ENCODE results near the gene AUH.

The AUH gene

DNA sequence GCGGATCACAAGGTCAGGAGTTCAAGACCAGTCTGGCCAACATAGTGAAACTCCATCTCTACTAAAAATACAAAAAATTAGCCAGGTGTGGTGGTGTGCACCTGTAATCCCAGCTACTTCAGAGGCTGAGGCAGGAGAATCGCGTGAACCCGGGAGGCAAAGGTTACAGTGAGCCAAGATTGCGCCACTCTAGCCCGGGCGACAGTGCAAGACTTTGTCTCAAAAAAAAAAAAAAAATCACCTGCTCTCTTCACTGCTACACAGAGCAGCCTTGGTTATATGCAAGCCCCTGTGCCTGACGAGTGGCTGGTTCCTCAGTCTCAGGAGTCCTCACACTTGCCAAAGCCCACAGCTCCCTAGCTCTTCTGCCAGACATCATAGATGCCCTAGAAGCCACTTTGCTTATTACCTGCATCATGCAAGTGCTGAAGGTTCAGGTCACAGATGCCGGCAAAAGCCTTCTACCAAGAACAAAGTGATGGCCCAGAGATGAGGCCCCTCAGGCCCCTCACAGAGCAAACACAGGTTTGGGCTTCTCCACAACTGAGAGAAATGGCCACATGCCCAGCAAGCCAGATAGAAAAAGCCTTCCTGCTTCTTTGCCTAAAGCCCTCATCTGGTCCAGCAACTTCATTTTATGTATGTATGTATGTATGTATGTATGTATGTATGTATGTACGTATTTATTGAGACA lies 176.4 kb downstream of the AUH start:
- DNase-seq = no peak

DNA sequence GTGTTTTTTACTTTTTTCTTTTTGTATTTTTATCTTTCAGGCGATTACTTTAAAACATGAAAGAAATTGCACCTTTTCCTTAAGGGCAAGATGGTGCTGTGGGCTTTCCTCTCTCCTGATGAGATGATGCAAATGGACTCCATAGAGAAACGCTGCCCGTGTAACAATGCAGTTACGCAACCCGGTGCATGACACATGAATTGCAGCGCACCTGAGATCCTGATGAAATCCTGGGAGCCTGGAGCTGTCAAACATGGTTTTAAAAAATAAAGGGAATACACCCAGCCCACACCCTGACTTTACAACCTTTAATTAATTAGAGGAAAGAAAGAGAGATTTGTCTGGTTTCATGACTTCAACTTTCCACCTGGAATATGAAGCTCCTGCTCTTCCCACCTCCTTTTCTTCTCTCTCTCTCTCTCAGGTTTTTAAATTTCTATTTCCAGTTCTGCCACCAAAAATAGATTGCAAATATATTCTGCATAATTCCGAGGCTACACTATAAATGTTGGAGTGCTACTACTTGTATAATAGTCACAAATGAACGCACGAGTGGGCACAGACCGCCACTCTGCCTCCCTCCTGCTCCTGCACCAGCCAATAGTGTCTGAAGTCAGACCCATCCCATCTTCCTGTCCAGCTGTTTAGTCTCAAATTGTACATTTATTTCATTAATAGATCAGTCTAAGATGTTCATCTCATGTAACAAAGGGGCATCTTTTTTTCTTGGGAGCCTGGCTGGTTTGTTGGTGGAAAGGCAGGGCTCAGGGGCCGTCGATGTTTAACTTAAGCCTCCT lies 179.1 kb downstream of the AUH start:
- no peak for DNase-seq

DNA sequence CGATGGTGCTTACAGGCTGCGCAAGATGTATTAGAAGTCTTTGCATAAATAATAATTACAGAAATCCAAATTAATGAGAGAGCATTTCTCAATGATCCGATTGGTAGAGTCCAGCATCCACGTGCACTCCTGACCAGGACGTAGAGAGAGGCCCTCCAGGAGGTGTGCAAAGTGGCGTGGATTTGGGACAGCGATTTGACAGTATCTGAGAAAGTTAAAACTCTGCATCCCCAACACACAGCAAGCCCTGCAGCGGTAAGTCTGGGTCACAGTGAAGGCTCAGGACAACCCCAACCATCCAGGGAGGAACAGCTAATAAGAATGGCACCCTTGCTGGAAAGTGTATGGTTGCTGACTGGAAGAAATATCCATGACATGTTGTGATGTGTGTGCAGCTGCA lies 180.2 kb downstream of the AUH start:
- no peak for DNase-seq

DNA sequence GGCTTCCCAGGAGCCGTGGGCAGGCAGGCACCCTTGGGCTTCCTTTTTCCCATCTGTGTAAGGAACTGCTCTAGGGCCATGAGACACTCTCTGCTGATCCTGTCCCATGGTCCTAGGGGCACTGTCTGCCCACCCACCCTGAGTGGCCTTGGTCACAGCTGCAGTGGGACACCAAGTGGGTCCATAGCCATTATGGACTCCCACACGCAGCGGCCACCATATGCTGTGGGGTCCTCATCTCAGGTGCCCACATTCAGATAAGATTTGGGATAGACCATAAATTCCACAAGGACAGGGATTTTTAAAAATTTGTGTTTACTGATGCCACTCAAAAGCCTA lies 180.8 kb downstream of the AUH start:
- DNase-seq = no peak

DNA sequence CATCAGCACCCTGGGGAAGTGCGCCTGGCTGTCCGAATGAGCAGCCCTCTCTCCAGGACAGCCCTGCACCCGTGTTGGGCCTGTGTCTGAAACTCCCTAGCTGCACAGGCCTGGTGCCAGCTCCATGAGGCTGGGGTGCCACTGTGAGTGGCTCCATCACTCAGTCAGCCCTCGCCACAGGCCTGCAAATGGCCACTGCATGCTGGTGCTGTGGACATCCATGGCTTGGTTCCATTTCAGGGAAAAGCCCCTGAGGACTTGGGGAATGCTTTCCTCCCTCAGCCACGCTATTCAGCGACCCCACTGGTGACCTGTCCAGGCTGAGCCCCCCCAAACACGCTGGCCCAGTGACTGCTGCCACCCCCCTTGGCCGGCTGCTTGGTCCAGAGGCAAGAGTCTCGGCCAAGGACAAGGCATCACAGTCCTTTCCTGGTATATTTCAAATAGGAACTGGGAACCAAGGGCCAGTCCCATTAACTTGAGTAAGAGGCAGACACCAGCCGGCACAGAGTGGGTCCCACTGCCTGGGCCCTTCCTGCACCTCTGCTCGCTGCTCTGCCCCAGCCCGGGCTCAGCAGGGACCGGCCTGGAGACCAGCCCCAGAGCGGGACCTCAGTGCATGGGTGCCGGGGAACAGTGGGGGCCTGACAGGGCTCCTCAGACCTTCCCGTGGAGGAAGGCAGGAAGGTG lies 181.3 kb downstream of the AUH start:
- DNase-seq = no peak

DNA sequence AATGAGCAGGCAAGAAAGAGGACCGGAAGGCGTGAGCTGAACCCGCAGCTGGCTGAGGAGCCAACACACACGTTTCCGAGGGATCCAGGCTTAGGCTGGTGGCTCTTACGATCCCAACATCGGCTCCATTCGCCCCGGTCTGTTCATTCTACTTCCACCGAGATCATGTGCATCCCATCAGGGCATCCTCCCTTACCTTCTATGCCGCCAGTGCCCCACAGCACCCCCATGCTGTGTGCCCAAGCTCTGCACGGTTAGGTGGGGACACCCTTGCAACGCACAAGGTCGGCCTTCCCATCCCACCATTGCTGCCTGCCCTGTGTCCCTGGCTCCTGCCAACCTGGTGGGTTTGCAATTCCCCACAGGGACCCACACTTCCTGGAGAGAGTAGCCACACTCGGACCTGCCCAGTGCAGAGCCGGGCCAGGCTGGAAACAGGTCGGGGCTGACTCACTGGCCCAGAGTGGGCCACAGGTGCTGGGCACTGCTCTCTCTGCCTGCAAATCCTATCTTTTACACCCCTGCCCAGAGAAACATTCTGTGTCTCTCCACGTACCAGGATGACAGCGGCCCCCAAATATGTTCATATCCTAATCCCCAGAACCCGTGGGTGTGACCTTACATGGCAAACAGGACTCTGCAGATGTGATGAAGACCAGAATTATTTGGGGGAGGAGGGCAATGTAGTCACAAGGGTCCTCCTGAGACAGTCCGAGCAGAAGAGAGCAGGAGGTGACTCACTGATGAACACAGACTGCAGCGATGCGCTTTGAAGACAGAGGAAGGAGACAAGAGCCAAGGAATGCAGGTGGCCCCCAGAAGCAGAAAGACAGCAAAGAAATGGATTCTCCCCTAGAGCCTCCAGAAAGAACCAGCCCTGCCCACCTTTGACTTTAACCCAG lies 182.2 kb downstream of the AUH start:
- no peak for DNase-seq

DNA sequence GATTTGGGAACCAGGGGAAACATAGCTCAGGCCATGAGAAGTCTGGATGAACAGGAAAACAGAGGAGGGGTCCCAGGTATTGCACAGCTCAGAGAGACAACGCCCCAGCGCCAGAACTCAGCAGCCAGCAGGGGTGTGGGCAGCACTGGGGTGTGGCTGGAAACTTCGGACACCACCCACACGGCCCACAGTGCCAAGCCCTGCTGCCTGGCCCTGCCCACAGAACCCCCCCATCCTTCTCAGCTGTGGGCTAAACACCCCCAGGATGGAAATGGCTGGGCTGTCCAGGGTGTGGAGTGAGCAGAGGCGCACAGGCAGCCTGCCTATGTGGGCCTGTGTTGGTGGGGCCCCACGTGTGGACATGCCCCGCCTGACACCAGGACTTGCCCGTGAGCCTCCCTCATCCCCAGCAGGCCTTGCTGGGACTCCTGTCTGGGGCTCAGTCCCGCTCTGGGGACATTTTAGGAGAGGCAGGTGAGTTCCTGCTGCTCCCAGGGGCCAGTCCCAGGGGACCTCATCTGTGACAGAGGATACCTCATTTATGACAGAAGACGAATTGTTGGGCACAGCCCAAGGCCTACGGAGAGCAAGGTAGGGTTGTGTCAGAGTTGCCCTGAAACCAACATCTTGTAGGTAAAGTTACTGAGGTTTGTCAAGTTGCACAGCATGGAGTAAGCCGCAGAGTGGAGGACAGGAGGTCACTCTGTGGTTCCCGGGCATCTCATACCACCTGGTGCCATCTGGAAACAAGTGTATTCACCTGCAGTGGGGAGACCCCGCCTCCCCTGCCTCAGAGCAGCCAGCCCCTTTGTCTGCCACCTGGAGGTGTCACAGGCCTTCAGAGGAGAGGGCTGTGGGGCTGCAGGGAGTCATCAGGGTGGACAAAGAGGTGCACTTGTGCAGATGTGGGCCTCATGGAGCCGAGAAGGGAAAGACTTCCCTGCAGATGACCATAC lies 183.2 kb downstream of the AUH start:
- no peak for DNase-seq

DNA sequence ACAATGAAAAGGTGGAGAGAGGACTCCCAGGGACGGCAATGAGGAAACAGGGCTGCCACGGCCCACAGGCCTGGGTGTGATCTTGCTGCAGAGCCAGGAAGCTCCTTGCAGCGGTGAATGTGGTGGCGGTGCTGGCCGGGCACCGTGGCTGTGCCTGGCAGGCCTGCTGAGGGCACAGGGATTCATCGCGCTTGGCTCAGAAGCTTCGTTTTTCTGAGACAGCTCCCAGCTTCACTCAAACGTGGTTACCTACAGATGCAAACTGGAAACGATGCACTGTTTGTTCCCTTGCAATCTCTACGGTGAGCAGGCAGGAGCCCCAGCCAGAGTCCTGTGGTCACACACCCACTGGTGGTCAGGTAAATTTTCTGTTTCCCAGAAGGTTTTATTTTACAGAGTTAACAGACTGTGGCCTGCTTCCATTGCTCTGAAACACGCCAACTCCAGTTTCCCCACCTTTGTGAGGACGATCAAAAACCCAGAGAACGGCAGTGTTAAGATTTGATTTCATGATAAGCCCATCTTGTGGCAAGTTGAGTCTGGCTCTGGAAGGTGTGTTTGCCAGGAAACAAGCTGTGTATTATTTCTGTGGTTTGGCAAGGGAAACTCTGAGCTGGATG lies 183.9 kb downstream of the AUH start:
- no peak for DNase-seq

DNA sequence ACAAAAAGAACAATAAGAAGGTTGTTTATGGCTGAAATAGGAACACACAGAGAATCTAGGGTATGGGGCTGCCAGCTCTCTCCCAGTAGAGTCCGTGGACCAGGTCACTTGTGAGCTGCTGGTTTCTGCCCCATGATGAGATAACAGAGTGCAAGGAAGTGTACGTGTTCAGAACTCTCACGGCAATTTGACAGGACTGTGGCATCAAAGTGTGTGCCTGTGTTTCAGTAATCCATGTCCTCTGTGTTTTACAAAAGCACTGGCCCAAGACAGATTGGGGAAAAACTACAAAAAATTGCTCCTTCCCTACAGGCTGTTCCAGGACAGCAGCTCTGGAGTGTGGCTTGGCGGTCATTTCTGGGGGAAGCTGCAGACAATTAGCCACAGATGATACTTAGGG lies 184.6 kb downstream of the AUH start:
- no peak for DNase-seq

DNA sequence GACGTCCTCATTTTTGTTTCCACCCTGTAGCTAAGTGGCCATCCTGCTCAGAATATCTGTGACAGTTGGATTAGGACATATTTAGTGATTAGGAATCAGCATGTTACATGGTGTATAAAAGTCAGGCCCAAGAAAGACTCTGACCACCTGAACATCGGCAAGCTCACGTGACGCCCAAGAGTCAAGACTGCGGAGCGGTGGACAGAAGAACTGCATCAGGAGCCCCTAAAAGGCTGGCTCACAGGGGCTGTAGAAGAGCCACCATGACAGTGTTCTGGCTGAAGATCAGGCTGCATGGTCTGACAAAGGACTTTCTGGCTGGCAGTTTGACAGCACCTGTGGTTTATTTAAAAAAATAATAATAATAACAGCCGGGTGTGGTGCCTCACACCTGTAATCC lies 185.3 kb downstream of the AUH start:
- DNase-seq = no peak

DNA sequence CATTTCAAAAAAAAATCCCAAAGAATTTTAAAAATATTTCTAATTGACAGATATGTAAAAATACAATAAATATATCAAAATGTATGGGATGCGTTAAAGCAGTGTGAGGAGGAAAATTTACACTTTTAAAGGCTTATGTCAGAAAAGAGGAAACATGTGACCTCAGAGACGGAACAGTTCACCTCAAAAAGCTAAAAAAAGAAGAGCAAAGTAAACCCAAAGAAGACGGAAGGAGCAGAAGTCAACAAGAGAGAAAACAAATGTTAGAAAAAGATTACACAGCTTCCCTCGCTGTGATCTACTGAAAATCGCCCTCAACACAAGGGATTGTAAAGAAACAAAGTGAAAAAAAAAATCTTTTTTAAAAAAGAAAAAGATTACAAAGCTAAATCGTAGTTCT lies 186.9 kb downstream of the AUH start:
- DNase-seq = no peak

DNA sequence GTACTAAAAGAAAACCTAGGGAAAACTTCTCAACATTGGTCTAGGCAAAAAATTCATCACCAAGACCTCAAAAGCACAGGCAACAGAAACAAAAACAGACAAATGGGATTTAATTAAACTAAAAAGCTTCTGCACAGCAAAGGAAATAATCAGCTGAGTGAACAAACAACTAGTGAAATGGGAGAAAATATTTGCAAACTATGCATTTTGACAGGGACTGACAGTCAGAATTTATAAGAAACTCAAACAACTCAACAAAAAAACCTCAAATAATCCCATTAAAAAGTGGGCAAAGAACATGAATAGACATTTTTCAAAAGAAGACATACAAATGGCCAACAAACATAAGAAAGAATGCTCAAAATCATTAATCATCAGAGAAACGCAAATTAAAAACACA lies 189.4 kb downstream of the AUH start:
- no peak for DNase-seq

DNA sequence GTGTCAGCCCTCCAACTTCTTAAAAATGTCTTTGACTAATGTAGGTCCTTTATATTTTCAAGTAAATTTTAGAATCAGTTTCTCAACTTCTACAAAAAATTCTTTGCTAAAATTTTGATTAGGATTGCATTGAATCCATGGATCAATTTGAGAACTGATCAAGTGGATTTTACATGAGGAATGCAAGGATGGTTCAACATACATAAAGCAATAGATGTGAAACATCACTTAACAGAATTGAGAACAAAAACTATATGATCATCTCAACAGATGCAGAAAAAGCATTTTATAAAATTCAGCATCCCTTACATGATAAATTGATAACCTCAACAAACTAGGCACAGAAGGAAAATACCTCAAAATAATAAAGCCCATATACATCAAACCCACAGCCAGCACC lies 190.8 kb downstream of the AUH start:
- no peak for DNase-seq

DNA sequence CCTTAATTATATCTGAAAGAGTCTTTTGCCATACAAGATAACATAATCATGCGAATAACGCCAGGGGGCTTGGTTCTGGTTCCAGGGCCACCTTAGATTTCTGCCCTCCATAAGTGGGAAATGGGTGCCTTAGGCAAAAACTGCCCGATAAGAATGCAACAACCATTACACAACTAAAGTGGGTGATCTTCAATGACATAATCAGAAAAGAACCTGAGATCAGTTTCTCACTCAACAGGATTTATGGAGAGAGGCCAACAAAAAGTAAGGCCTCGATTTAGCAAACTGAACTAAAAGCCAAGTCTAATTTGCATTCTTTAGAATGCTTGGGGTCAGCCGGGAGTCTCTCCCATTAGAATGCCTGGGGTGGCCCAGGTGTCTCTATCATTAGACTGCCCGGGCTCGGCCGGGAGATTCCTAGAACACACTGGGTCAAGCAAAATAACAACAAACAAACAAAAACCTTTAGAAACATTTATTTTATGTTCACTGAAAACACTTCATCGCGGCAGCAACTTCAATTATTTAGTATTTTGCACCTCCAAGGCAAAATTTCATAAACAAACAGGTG lies 194.8 kb downstream of the AUH start:
- DNase-seq = no peak

DNA sequence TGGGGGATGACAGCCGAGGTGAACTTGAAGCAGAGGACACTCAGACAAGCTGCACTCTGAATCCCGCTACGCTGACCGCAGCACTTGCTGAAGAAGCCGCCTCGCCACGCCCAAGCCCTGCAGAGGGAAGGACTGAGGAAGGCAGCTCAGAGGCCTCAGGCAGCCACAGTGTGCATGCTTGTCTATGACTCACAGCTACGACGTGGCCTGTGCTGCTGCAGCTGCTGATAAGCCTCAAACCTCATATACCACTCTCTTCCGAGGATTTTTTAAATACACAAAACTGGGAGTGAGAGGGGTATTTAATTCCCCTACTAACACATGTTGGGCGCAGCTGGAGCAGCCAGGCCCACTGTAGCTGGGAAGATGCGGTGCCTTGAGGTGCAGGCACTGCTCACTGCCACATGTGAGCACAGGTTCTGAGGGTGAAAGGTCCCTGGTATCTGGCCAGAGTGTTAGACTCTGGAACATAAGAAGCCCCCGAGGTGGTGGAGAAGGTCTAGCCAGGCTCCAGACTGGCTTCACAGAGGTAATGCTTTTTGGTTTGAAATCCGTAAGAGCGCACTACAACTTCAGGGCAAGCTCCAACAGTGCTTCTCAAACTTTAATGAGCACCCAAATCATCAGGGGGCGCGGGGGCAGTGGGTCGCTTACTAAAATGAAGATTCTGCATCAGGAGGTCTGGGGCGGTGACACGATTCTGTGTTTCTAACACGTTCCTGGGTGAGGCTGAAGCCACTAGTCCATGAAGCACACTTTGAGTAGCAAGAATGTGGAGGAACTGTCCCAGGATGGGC lies 196.8 kb downstream of the AUH start:
- peak in 1 of 2 donors; percentile 26 for DNase-seq

Data from hippocampal formation (tissue), 2 donors.